ENCODE data around the gene EGFL7.

EGFL7 gene

DNA sequence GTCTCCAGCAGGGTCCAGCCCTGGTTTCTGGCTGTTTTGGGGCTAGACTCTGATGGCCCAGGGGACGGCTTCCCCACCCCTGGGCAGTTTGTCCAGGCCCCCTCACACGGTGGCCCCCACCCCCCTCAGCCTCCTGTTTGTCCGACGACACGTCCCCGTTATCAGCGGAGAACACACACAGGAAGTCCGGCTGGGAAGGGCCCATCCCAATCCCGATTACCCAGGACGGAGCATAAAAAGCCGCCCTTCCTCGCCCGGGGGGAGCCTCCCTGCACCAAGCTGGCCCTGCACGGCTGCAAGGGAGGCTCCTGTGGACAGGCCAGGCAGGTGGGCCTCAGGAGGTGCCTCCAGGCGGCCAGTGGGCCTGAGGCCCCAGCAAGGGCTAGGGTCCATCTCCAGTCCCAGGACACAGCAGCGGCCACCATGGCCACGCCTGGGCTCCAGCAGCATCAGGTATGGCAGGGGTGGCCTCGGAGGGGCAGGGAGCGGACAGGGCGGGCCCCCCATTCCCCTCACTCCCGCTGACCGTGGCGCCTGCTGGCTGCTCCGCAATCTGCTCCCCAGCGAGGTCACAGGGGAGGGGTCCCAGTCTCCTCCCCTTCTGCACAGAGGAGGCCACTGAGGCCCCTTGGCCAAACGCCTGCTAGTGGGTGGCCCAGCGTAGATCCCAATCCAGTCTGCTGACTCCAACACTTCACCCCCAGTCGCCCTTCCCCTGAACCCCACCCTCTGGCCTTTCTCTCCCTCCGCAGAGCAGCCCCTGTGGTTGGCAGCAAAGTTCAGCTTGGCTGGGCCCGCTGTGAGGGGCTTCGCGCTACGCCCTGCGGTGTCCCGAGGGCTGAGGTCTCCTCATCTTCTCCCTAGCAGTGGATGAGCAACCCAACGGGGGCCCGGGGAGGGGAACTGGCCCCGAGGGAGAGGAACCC, at the start of gene EGFL7:
Gene EGFL7, plus strand, starts transcription at position 261 of the 926 bp plus-strand sequence. CDS start 5,367 bp downstream, outside the sequence.
- TF ChIP-seq CTCF (IDR thresholded peaks at IDR 0.05; ENCODE audit: control extremely low read depth, extremely low read depth, low read depth, missing control alignments), result no peak
- POLR2A ChIA-PET, result no interaction called here
- DNase-seq (ENCODE audit: extremely low spot score), result no peak
- CTCF ChIA-PET, result interaction anchor here (1.9 to 3.2 kb wide), 2 partner anchors 9 kb away, joined by 6 to 16 read pairs; no protein-coding TSS in a partner anchor

GRCh38 chr9:136613824-136614371, 48.8 kb upstream of the EGFL7 start:
- TF ChIP-seq CTCF (IDR thresholded peaks at IDR 0.05; ENCODE audit: control extremely low read depth, extremely low read depth, low read depth, missing control alignments), result no peak
- POLR2A ChIA-PET, result no interaction called here
- CTCF ChIA-PET, result no interaction called here
- no peak for DNase-seq (ENCODE audit: extremely low spot score)

DNA sequence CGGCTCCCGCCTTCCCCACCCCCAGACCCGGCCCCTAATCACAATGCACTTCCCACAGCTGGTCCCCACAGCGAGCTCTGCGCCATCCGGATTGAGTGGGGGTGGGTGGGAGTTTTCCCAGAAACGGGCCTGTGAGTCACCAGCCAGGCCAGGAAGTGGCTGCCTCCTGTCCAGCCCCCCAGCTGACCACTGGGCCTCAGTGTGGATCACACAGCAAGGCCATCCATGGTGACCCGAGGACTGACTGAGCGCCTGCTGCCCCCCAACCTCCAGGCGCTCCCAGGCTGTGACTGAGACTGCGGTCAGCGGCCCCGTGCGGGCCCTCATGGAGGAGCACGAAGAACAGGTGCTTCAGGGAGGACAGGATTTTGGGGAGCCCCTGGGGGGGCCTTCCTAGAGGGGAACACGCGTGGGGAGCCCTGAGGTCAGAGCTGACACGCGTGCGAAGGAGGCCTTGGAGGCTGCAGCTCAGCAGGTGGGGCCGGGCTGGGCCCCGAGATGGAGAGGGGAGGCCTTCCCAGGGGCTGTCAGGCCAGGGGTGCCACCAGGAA, 48.3 kb upstream of the EGFL7 start:
- no peak for TF ChIP-seq CTCF (IDR thresholded peaks at IDR 0.05; ENCODE audit: control extremely low read depth, extremely low read depth, low read depth, missing control alignments)
- POLR2A ChIA-PET, result no interaction called here
- DNase-seq (ENCODE audit: extremely low spot score), result no peak
- CTCF ChIA-PET, result interaction anchor here (1.4 kb wide), 1 partner anchor 10 kb away, joined by 3 read pairs; no protein-coding TSS in a partner anchor

- ChIA-PET CTCF (interaction anchor here (1.4 kb wide), 1 partner anchor 10 kb away, joined by 3 read pairs; no protein-coding TSS in a partner anchor), POLR2A (no interaction called here)
- DNase-seq (ENCODE audit: extremely low spot score), result no peak
- TF ChIP-seq CTCF (IDR thresholded peaks at IDR 0.05; ENCODE audit: control extremely low read depth, extremely low read depth, low read depth, missing control alignments), result no peak
Measured at GRCh38 chr9:136614967-136615623, 47.6 kb upstream of the EGFL7 start.

DNA sequence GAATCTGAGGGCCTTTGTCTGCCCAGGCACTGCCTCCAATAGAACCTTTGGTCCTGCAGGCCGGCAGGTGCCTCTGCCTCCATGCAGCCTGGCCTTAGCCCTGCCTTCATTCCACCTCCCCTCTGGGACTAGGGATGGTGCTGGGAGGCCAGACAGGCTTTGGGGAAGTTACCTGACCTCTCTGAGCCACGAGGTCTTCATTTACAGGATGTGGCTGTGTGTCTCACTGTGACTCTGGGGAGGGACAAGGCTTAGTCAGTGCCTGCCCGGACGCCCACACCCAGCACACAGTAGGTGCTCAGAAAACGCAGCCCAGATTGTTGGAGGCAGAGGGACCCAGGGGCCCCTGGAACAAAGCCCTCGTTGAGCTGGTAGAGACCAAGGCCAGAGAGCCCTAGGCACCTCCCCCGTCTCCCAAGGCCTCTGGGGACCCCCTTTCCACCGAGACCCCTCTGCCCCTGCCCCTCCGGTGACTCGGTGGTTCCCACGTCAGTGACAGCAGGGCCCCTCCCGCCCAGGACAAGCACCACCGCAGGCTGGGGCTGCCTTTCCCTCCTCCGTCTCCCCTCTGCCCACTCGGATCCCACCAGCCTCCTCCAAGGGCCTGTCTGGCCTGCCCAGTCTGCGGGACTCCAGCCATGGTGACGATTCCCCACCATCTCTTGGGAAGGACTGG, 46.9 kb upstream of the EGFL7 start:
- POLR2A ChIA-PET, result no interaction called here
- no peak for TF ChIP-seq CTCF (IDR thresholded peaks at IDR 0.05; ENCODE audit: control extremely low read depth, extremely low read depth, low read depth, missing control alignments)
- CTCF ChIA-PET, result interaction anchor here (1.4 kb wide), 1 partner anchor 9 kb away, joined by 3 read pairs; no protein-coding TSS in a partner anchor
- DNase-seq (ENCODE audit: extremely low spot score), result no peak

DNA sequence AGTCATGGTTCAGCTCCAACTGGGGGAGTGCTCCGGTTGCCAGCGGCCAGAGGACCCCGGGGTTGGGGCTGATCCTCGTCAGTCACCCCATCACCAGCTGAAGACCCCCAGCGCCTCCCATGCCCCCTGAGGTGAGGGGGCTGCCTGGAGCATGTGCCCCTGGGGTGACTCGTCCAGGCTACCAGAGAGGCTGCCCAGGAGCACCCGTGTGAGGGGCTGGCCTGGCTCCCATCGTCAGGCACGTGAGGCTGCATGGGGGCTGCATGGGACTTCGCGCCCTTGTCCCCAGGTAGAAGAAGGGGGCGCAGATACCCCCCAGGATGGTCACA, 46.4 kb upstream of the EGFL7 start:
- DNase-seq (ENCODE audit: extremely low spot score), result no peak
- POLR2A ChIA-PET, result interaction anchor here (0.6 kb wide), 1 partner anchor 127 kb away, joined by 4 read pairs; no protein-coding TSS in a partner anchor
- CTCF ChIA-PET, result no interaction called here
- no peak for TF ChIP-seq CTCF (IDR thresholded peaks at IDR 0.05; ENCODE audit: control extremely low read depth, extremely low read depth, low read depth, missing control alignments)

Data from GM10248 (cell line).